HG03103 (cell line): ENCODE data around the gene UBE2C.
"Not testable (repeated sequence)": the region's sequence is repeated elsewhere in the genome, so short reads cannot be mapped to it uniquely, and the experiment has no call there.

Experiments
- ATAC-seq: cut with Tn5 transposase; IDR thresholded peaks from one replicate; pipeline ENCODE4 v1.9.1; 2021; ENCODE audit warnings: low read depth; ENCODE audit not compliant: unreplicated experiment

The UBE2C gene

GRCh38 chr20:45812157-45813005 lies at the start of gene UBE2C:
TSS of gene UBE2C (plus strand) at chr20:45812644. CDS start at chr20:45812696, 52 bp downstream.
- ATAC-seq = peak; percentile 98

GRCh38 chr20:45764618-45765282 lies 47.7 kb upstream of the UBE2C start:
- not testable (repeated sequence) for ATAC-seq

DNA sequence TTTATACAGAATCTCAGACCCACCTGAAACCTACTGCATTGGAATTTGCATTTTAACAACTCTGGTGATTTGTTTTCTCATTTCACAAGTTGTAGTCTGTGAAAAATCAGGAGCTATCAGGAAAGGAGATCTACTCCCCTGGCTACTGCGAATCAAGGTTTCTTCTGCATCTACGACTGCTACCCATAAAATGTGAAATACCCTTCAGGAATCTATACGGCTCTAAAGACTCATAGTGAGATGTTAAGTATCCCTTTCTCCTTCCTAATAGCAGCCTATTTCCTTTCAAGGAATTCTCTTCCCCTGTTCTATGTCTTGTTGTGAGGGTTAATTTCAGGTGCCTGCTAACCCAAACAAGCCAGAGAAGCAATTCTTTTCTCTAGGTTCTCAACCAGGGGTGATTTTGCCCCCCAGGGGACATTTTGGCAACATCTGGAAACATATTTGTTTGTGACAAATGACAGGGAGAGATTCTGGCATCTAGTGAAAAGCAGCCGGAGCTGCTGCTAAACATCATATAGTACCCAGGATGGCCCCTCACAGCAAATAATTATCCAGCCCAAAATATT lies 47.1 kb upstream of the UBE2C start:
- no peak for ATAC-seq

GRCh38 chr20:45765980-45766379 lies 46.5 kb upstream of the UBE2C start:
- ATAC-seq = no peak

GRCh38 chr20:45768479-45768878 lies 44.0 kb upstream of the UBE2C start:
- no peak for ATAC-seq

DNA sequence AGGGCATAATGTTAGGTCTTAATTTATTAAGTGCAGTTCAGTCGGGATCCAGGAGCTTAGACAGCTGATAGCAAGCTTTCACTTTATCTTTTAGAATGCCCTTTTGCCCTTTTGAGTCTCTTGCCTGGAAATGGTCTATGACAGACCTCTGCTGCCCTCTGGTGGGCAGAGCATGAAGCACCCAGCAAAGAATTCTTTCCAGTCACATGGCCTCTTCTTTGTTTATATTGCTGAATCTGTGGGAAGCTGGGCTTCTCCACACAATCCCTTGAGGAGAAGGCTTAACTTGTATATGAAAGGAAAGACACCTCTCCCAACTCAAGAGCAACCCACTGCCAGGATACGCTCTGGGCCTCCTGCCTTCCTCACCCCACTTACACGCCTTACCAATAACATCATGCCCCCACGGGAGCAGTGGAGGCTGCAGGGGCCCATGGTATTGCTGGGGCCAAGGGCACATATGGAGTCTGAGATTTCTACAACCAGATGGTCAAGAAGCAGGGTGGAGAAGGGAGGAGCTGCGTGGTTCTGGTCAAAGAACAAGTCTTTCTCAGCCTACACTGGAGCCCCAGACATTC lies 41.2 kb upstream of the UBE2C start:
- ATAC-seq = no peak

- no peak for ATAC-seq
Measured at GRCh38 chr20:45772693-45773092, 39.8 kb upstream of the UBE2C start.

DNA sequence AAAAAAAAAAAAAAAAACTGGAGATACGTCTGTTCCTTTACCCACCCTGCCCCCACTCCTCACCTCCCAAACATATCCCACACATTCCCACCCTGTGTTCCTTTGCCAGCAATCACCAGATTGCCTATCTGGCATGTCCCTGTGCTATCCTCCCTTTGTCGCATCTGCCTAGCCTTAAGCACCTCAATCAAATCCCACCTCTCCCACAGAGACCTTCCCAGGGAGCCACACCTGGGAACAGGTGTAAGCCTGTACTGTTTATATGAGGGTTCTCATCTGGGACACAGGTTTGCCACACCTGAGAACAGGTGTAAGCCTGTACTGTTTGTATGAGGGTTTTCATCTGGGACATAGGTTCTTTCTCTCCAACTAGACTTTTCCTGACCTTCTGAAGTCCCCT lies 37.5 kb upstream of the UBE2C start:
- no peak for ATAC-seq

GRCh38 chr20:45775411-45775810 lies 37.0 kb upstream of the UBE2C start:
- no peak for ATAC-seq

GRCh38 chr20:45776931-45777330 lies 35.5 kb upstream of the UBE2C start:
- no peak for ATAC-seq

- no peak for ATAC-seq
Measured at GRCh38 chr20:45779011-45779915, 33.2 kb upstream of the UBE2C start.

DNA sequence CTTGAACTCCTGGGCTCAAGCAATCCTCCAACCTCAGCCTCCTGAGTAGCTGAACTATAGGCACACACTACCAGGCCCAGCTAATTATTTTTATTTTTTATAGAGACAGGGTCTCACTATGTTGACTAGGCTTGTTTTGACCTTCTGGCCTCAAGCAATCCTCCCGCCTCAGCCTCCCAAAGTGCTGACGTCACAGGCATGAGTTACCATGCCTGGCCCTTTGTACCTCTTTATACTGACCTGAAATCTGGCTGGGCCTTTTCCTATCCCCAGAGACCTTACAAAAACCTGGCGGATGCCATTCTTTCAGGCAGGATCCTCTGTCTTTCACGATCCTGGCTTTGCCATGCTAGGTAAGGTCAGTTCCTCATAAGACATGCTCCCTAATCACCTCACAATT lies 32.3 kb upstream of the UBE2C start:
- no peak for ATAC-seq

DNA sequence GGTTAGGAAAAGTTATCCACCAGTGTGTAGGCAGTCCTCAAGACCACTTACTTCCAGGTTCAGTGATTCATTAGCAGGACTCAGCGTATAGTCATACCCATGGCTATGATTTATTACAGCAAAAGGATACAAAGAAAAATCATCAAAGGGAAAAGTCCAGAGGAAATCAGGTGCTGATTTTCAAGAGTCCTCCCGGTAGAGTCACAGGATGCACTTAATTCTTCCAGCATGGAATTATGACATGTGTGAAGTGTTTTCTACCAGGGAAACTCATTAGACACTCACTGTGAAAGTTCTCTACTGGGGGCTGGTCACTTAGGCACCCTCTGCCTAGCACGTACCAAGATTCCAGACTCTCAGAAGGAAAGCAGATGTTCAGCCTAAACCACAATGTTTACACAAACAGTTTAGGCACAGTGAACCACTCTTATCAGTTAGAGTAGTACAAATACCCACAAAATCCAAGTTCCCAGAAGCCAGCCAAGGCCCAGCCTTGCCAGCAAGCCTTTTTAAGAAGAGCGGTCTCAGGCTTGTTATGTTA lies 31.0 kb upstream of the UBE2C start:
- ATAC-seq = no peak

GRCh38 chr20:45782890-45783289 lies 29.6 kb upstream of the UBE2C start:
- ATAC-seq = no peak

DNA sequence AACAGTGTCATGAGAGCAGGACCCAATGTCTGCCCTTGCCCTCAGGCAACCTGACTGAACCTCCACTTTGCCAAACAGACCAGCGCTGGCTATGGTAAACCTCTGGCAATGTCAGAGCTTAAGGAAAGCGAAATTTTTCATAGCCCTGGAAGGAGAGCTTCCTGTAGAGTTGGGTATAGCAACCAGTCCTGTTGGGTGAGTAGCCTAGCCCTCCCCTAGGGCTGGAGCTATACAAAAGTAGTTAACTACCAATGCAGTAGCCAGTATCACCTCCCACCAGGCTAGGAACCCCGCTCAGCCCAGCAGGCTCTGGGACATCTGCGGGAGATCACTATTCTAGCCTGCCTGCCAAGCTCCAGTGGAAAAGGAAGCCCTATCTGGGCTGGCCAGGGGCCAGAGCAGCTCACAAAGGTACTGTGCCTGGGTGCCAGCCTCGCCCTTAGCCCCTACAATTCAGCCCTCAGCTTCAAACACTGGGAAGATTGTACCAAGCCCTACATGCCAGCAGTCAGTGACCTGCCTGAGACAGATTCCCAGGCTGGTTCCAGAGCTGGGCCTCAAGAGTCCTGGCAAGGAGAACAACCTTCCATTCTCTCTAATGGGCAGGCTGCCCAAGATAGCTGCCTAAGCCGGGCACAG lies 28.7 kb upstream of the UBE2C start:
- no peak for ATAC-seq

- no peak for ATAC-seq
Measured at GRCh38 chr20:45788351-45788750, 24.1 kb upstream of the UBE2C start.

- no peak for ATAC-seq
Measured at GRCh38 chr20:45792317-45793118, 19.9 kb upstream of the UBE2C start.

GRCh38 chr20:45796337-45797065 lies 15.9 kb upstream of the UBE2C start:
- ATAC-seq = no peak
